ENCODE results near the gene COL5A1.

GRCh38 chr9:134625361-134626068 lies 16.1 kb upstream of the COL5A1 start:
- TF ChIP-seq ZNF274 (IDR thresholded peaks at IDR 0.05; ENCODE audit: low read depth, low read length) (no peak), SUZ12 (IDR thresholded peaks at IDR 0.05; ENCODE audit: extremely low read depth, insufficient read depth, insufficient read length) (no peak), YY1 (IDR thresholded peaks at IDR 0.05; ENCODE audit: insufficient read depth, insufficient read length) (no peak)
